Measurements from ENCODE around the gene SHC2.

GRCh38 chr19:375395-376110, 85.3 kb downstream of the SHC2 start:
- no peak for TF ChIP-seq CTCF (IDR thresholded peaks at IDR 0.05)
- no peak for TF ChIP-seq POLR2AphosphoS5 (IDR thresholded peaks at IDR 0.05; ENCODE audit: insufficient read depth in 1 of 2, low read depth in 1 of 2)
- no peak for TF ChIP-seq POLR2A (IDR thresholded peaks at IDR 0.05)

Measured in vagina (tissue), 2 donors.